ENCODE data around the gene ZDHHC3. TPM values are rescaled to one million over a fixed set of nuclear protein-coding genes. Genes with fewer than 3 reads are reported as not detected.

The ZDHHC3 gene
- polyA plus RNA-seq, 1 of the 3 experiments (the other 2 are of a cell fraction), result 60.7 TPM

- Histone ChIP-seq H3K9me3 (no peaks in the 10 kb centered on the region), H4K20me1 (ENCODE audit: insufficient read depth) (no peaks in the 10 kb centered on the region), H3K4me2 (no peak overlapping the region), H2AFZ (ENCODE audit: low read depth) (no peak overlapping the region), H3K79me2 (ENCODE audit: insufficient read depth) (no peaks in the 10 kb centered on the region), H3K27me3 (ENCODE audit: insufficient read depth) (no peaks in the 10 kb centered on the region), H3K27ac (ENCODE audit: low read depth in 2 of 2, low read length in 1 of 2) (no peak overlapping the region), H3K9ac (no peak overlapping the region), H3K4me3 (ENCODE audit: low read depth in 2 of 2, low read length in 1 of 2) (no peak overlapping the region), H3K4me1 (ENCODE audit: control insufficient read depth in 1 of 2, insufficient read depth in 2 of 2, low read depth in 1 of 2, low read length in 1 of 2) (peaks cover 0 to 5% of the 10 kb centered on the region in 2 experiments; a peak in 1 of 4 replicates), H3K36me3 (replicated peaks in 1 of 2; ENCODE audit: control insufficient read depth in 1 of 2, insufficient read depth in 2 of 2, low read length in 1 of 2) (no peaks in the 10 kb centered on the region), H3F3A (replicated peaks; ENCODE audit: insufficient read depth) (no peaks in the 10 kb centered on the region), H3K9me2 (no peaks in the 10 kb centered on the region)
- WGBS (ENCODE audit: low lambda C conversion rate), result 41% methylated on average over 3 of the region's 3 CpGs
- CTCF ChIA-PET, result no interaction called here
- TF ChIP-seq EP300 (IDR thresholded peaks at IDR 0.05; ENCODE audit: borderline replicate concordance in 1 of 2, low read depth in 1 of 2, low read length in 1 of 2) (no peak), SIN3A (IDR thresholded peaks at IDR 0.05; ENCODE audit: borderline replicate concordance, low read depth, low read length) (no peak), RCOR1 (IDR thresholded peaks at IDR 0.05; ENCODE audit: low read length) (no peak), POLR2AphosphoS5 (IDR thresholded peaks at IDR 0.05; ENCODE audit: low read depth, low read length) (no peak), ELF1 (IDR thresholded peaks at IDR 0.05) (no peak), MAX (IDR thresholded peaks at IDR 0.05; ENCODE audit: low read depth) (no peak), TAF1 (IDR thresholded peaks at IDR 0.05; ENCODE audit: borderline replicate concordance, low read depth, low read length) (no peak), REST (IDR thresholded peaks at IDR 0.05; ENCODE audit: low read depth, low read length) (no peak), SMC3 (IDR thresholded peaks at IDR 0.05; ENCODE audit: low read depth, low read length) (no peak), TEAD4 (IDR thresholded peaks at IDR 0.05; ENCODE audit: borderline replicate concordance, insufficient read depth) (no peak), TCF12 (IDR thresholded peaks at IDR 0.05) (no peak), YY1 (IDR thresholded peaks at IDR 0.05; ENCODE audit: low read depth) (no peak), MXI1 (IDR thresholded peaks at IDR 0.05; ENCODE audit: low read depth, low read length) (no peak), RFX5 (IDR thresholded peaks at IDR 0.05; ENCODE audit: low read length) (no peak)
- TF ChIP-seq, protein P1, sequence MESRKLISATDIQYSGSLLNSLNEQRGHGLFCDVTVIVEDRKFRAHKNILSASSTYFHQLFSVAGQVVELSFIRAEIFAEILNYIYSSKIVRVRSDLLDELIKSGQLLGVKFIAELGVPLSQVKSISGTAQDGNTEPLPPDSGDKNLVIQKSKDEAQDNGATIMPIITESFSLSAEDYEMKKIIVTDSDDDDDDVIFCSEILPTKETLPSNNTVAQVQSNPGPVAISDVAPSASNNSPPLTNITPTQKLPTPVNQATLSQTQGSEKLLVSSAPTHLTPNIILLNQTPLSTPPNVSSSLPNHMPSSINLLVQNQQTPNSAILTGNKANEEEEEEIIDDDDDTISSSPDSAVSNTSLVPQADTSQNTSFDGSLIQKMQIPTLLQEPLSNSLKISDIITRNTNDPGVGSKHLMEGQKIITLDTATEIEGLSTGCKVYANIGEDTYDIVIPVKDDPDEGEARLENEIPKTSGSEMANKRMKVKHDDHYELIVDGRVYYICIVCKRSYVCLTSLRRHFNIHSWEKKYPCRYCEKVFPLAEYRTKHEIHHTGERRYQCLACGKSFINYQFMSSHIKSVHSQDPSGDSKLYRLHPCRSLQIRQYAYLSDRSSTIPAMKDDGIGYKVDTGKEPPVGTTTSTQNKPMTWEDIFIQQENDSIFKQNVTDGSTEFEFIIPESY (IDR thresholded peaks at IDR 0.05; ENCODE audit: borderline replicate concordance, low read depth), result no peak
- DNase-seq, result no peak
- POLR2A ChIA-PET, result no interaction called here
Observed at GRCh38 chr3:44910693-44911092, 65.3 kb downstream of the ZDHHC3 start.
